HK-2 (cell line): ENCODE results near the gene SLC35F3.
"Not testable (repeated sequence)": the region's sequence is repeated elsewhere in the genome, so short reads cannot be mapped to it uniquely, and the experiment has no call there.

Source experiments
- DNase-seq: peaks from one replicate; pipeline ENCODE4 v3.0.0-alpha.2; 2018; ENCODE audit not compliant: unreplicated experiment

Gene SLC35F3

GRCh38 chr1:234106032-234106431 is 201.6 kb downstream of the SLC35F3 start:
- DNase-seq, result no peak

- no peak for DNase-seq
Measured at GRCh38 chr1:234107416-234108021, 203.0 kb downstream of the SLC35F3 start.

GRCh38 chr1:234108921-234109320 is 204.4 kb downstream of the SLC35F3 start:
- no peak for DNase-seq

- DNase-seq, result no peak
Measured at GRCh38 chr1:234109840-234110239, 205.4 kb downstream of the SLC35F3 start.

GRCh38 chr1:234111458-234112142 is 207.1 kb downstream of the SLC35F3 start:
- peak; percentile 55 for DNase-seq

GRCh38 chr1:234114648-234115307 is 210.3 kb downstream of the SLC35F3 start:
- DNase-seq, result peak; percentile 27

- DNase-seq, result no peak
Measured at GRCh38 chr1:234118911-234119310, 214.4 kb downstream of the SLC35F3 start.

- DNase-seq, result no peak
Measured at GRCh38 chr1:234119431-234119830, 215.0 kb downstream of the SLC35F3 start.

GRCh38 chr1:234120327-234120944 is 216.0 kb downstream of the SLC35F3 start:
- no peak for DNase-seq

GRCh38 chr1:234121659-234122058 is 217.2 kb downstream of the SLC35F3 start:
- DNase-seq, result not testable (repeated sequence)

- not testable (repeated sequence) for DNase-seq
Measured at GRCh38 chr1:234122571-234122970, 218.1 kb downstream of the SLC35F3 start.

GRCh38 chr1:234123867-234124266 is 219.4 kb downstream of the SLC35F3 start:
- peak; percentile 28 for DNase-seq

- DNase-seq, result no peak
Measured at GRCh38 chr1:234125283-234125682, 220.8 kb downstream of the SLC35F3 start.

- DNase-seq, result no peak
Measured at GRCh38 chr1:234125714-234126113, 221.2 kb downstream of the SLC35F3 start.

GRCh38 chr1:234127026-234127671 is 222.7 kb downstream of the SLC35F3 start:
- no peak for DNase-seq

GRCh38 chr1:234132795-234133194 is 228.3 kb downstream of the SLC35F3 start:
- no peak for DNase-seq

GRCh38 chr1:234134878-234135277 is 230.4 kb downstream of the SLC35F3 start:
- DNase-seq, result no peak

- no peak for DNase-seq
Measured at GRCh38 chr1:234135501-234135900, 231.0 kb downstream of the SLC35F3 start.

GRCh38 chr1:234136073-234136472 is 231.6 kb downstream of the SLC35F3 start:
- no peak for DNase-seq

- DNase-seq, result peak; percentile 44
Measured at GRCh38 chr1:234139966-234140365, 235.5 kb downstream of the SLC35F3 start.

- DNase-seq, result no peak
Measured at GRCh38 chr1:234140388-234140787, 235.9 kb downstream of the SLC35F3 start.

GRCh38 chr1:234141006-234141405 is 236.5 kb downstream of the SLC35F3 start:
- no peak for DNase-seq
